Naive B cell (primary cell): ENCODE measurements around the gene MDM2. TPM values are rescaled to one million over a fixed set of nuclear protein-coding genes. Genes with fewer than 3 reads are reported as not detected.

Source experiments
- ATAC-seq, 2 donors: fragments of 150-1000 bp; cut with Tn5 transposase; 2 replicates each; pipeline ENCODE4 v1.10.0; 2021; ENCODE audit warnings: low read depth in 2 of 2, mild to moderate bottlenecking in 2 of 2, moderate library complexity in 2 of 2
- DNase-seq: peaks from one replicate; pipeline ENCODE4 v3.0.0; 2022
- H3K27ac Mint-ChIP-seq, 6 donors: one replicate each; pipeline ENCODE4 v1.8.0; 2020 to 2022; ENCODE audit warnings: mild to moderate bottlenecking in 6 of 6, mixed read lengths in 6 of 6, moderate library complexity in 5 of 6, inconsistent platforms in 2 of 6
- H3K27me3 Mint-ChIP-seq, 3 donors: one replicate each; pipeline ENCODE4 v1.8.0; 2021 to 2022; ENCODE audit warnings: mixed read lengths in 3 of 3, mild to moderate bottlenecking in 1 of 3
- H3K36me3 Mint-ChIP-seq, 2 donors: one replicate each; pipeline ENCODE4 v1.8.0; 2020 to 2022; ENCODE audit warnings: mixed read lengths in 2 of 2, inconsistent platforms in 1 of 2, mild to moderate bottlenecking in 1 of 2
- H3K4me1 Mint-ChIP-seq, 3 donors: one replicate each; pipeline ENCODE4 v1.8.0; 2020 to 2022; ENCODE audit warnings: mixed read lengths in 3 of 3, inconsistent platforms in 1 of 3, mild to moderate bottlenecking in 1 of 3, moderate library complexity in 1 of 3
- H3K4me3 Mint-ChIP-seq, 8 donors: one replicate each; pipeline ENCODE4 v1.8.0; 2020 to 2022; ENCODE audit warnings: mild to moderate bottlenecking in 8 of 8, mixed read lengths in 8 of 8, moderate library complexity in 8 of 8, inconsistent platforms in 2 of 8
- H3K9me3 Mint-ChIP-seq, 7 donors: one replicate each; pipeline ENCODE4 v1.8.0; 2020 to 2022; ENCODE audit warnings: mixed read lengths in 7 of 7, mild to moderate bottlenecking in 5 of 7, inconsistent platforms in 2 of 7, moderate library complexity in 1 of 7
- polyA plus RNA-seq, 6 donors: library from polyadenylated mRNA; unstranded; fragments of 300-500 nt; fragmentation: Illumina TruSeq; gene quantifications; one replicate each; pipeline ENCODE4 v1.2.3, GENCODE V29; 2021; ENCODE audit warnings: low read depth in 6 of 6

The MDM2 gene
- polyA plus RNA-seq, 6 donors from 2014 or later: 21.6 to 31.1 (median 25.6) TPM

DNA sequence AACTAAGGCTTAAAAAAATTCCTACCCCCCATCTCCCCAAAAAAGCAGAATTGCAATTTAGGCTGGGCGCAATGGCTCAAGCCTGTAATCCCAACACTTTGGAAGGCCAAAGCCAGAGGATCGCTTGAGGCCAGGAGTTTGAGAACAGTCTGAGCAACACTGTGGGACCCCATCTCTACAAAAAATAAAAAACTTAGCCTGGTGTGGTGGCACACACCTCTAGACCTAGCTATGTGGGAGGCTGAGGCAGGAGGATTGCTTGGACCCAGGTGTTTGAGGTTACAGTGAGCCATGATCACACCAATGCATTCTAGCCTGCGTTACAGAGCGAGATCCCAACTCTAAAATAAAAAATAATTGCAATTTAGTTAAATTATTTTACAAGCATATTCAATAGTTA lies 70.9 kb downstream of the MDM2 start:
- H3K9me3 Mint-ChIP-seq: peaks cover 0 to 4% (median 0%) of the 10 kb centered on the region in 7 donors
- no peaks in the 10 kb centered on the region for H3K27me3 Mint-ChIP-seq
- DNase-seq: no peak
- no peak overlapping the region for H3K4me3 Mint-ChIP-seq
- H3K27ac Mint-ChIP-seq: peak overlapping the region in 1 of 6 donors; percentile 22
- H3K36me3 Mint-ChIP-seq: no peaks in the 10 kb centered on the region
- H3K4me1 Mint-ChIP-seq: peaks cover 0 to 16% (median 5%) of the 10 kb centered on the region in 3 donors
- ATAC-seq: no peak

DNA sequence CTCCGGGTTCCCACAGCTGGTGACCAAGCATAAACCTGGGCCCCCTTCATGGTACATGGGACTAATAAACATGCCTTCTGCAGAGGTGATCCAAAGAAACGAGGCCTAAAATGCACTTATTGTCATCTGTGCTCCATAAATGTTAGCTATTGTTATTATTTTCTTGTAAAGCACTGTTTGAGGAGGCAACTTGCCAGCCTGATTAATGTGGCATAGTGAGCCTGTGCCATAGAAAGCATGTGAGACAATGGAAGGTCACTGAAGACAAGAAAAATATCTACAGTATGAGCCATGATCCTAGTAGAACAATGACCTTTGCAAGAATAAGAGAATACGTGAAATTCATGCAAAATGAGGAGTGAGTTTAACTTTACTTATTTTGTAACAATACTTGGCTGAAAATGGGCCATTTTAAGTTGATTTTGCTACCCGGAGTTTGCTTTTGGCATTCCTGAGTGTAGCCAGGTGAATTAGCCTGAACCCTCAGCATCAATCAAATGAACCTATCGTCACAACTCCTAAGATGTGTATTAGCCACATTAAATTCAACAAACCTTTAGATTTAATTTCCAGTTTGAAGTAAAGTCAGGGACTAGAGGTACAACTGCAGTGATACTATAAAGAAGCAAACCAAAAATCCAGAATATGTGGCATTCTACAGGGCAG lies 72.8 kb downstream of the MDM2 start:
- H3K9me3 Mint-ChIP-seq: peaks cover 0 to 4% (median 0%) of the 10 kb centered on the region in 7 donors
- no peak overlapping the region for H3K4me3 Mint-ChIP-seq
- peaks cover 0 to 13% (median 5%) of the 10 kb centered on the region in 3 donors for H3K4me1 Mint-ChIP-seq
- no peak overlapping the region for H3K27ac Mint-ChIP-seq
- H3K27me3 Mint-ChIP-seq: no peaks in the 10 kb centered on the region
- DNase-seq (no peak), ATAC-seq (no peak)
- no peaks in the 10 kb centered on the region for H3K36me3 Mint-ChIP-seq

DNA sequence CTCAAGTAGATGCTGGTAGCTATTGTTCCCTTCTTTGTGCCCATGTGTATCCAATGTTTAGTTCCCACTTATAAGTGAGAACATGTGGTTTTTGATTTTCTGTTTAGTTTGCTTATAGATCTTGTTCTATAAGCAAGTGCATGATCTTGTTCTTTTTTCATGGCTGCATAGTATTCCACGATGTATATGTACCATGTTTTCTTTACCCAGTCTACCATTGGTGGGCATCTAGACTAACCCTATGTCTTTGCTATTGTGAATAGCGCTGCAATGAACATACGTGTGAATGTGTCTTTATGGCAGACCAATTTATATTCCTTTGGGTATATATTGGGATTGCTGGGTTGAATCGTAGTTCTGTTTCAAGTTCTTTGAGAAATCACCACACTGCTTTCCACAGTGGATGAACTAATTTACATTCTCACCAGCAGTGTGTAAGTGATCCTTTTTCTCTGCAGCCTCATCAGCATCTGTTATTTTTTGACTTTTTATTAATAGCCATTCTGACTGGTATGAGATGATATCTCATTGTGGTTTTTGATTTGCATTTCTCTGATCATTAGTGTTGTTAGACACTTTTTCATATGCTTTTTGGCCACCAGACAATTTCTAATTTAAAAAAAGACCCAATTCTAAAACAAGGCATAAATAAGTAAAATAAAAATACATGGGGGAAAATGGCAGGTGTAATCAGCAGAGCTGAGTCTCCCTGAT lies 74.4 kb downstream of the MDM2 start:
- Mint-ChIP-seq H3K9me3 (peaks cover 0 to 4% (median 0%) of the 10 kb centered on the region in 7 donors), H3K4me1 (peaks cover 0 to 5% (median 0%) of the 10 kb centered on the region in 3 donors), H3K4me3 (no peak overlapping the region), H3K27me3 (no peaks in the 10 kb centered on the region), H3K36me3 (no peaks in the 10 kb centered on the region), H3K27ac (peak overlapping the region in 1 of 6 donors; percentile 16)
- ATAC-seq (no peak), DNase-seq (no peak)

DNA sequence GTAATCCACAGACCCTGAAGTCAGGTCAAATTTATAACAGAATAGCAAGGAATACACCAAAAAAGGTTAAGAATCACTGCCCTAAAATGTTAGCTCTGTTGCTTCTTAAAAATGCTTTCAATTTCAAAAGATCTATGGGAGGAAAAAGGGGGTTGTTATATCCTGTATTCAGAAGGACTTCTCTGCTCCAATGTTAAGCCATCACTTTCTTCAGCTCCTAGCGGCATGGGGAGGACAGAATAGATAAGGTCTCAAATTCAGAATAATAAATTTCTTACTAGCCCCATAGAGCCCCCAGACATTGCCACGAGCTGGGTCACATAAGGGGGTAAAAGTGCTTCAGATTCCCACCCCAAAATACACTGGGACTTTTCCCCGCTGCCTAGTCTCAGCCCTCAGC lies 75.2 kb downstream of the MDM2 start:
- Mint-ChIP-seq H3K4me1 (peaks cover 0 to 5% (median 0%) of the 10 kb centered on the region in 3 donors), H3K9me3 (peaks cover 0 to 4% (median 0%) of the 10 kb centered on the region in 7 donors), H3K27me3 (no peaks in the 10 kb centered on the region), H3K27ac (peak overlapping the region in 1 of 6 donors; percentile 40), H3K36me3 (no peaks in the 10 kb centered on the region), H3K4me3 (no peak overlapping the region)
- ATAC-seq (no peak), DNase-seq (no peak)

DNA sequence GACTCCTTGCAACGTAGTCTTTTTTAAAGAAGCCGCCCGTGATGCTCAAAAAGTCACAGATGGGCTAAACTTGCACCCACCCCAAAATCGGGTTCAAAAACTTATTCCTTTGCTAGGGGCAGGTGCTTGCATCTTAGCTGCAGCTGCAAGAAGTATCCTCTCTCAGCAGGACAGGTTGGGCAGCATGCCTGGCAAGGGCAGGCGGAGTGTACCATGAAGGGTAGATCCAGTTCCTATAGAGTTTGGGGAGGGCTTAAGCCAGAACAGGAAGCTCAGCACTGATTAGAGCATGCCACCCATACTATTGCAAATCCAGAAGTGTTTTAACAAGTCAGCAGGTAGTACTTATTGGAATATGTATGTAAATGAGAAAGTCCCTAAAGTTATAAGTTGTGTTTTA lies 76.3 kb downstream of the MDM2 start:
- DNase-seq (no peak), ATAC-seq (no peak)
- Mint-ChIP-seq H3K36me3 (no peaks in the 10 kb centered on the region), H3K27me3 (no peaks in the 10 kb centered on the region), H3K4me3 (no peak overlapping the region), H3K9me3 (peaks cover 0 to 3% (median 0%) of the 10 kb centered on the region in 7 donors), H3K4me1 (peaks cover 0 to 5% (median 4%) of the 10 kb centered on the region in 3 donors), H3K27ac (peak overlapping the region in 2 of 6 donors; percentile 78 to 86)

DNA sequence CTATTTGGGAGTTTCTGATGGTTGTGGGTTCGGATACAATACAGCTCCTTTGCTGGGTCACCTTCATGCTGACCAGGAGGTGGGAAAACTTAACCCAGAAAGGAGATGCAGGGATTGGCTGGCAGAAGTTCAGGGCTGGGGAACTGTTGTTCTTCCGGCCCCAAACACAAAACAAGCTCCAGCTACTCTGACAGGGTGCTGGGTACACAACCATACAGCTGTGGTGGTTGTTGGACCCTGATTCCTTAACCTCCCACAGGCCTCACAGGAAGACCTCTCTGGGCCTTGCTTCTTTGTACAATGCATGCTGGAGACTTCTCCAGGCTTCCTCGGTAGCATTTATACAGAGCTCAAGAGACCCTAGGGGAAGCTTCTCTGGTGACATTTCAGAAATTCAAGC lies 77.4 kb downstream of the MDM2 start:
- ATAC-seq (no peak), DNase-seq (no peak)
- Mint-ChIP-seq H3K4me1 (peaks cover 7 to 16% (median 10%) of the 10 kb centered on the region in 3 donors), H3K9me3 (peaks cover 0 to 3% (median 0%) of the 10 kb centered on the region in 7 donors), H3K36me3 (no peaks in the 10 kb centered on the region), H3K27ac (no peak overlapping the region), H3K4me3 (no peak overlapping the region), H3K27me3 (no peaks in the 10 kb centered on the region)

DNA sequence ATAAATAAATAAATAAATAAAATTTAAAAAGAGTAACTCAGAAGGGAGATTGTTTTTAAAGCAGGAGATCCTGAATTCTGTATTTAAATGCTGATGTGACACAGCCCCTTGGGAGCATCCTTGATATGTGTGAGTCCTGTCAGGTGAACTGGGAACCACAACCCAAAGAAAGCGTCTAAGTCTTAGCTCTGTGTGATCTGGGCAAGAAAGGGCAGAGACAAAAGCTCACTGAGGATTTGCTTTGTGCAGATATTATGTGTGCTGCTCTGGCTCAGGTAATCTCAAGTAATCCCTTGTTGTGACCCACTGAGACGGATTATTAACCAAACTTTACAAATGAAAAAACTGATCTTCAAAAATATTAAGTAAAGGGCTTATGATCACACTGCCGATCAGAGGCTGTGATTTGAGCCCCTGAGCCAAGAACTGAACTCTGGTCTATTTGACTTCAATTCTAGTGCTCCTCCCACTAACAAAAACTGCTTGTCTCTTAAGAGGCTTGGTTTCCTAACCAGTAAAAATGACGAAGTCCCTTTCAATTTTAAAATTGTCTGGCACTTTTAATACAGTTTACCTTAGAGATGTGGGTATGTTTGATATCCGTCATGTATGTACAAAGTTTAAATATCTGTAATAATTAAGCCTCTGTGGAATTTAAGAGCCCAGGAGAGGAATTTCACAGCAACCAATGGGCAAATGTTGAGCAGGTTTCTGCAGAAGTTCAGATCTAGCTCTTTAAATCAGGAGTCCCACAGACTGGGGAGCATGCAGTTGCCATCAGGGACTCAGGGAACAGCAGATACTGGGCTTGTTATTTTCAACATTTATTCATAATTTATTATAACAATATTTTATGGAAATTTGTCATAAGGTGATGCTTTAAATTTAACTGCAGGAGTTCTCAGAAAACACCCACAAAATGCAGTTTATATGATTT lies 78.9 kb downstream of the MDM2 start:
- no peak overlapping the region for H3K4me3 Mint-ChIP-seq
- ATAC-seq (no peak), DNase-seq (no peak)
- no peaks in the 10 kb centered on the region for H3K36me3 Mint-ChIP-seq
- no peaks in the 10 kb centered on the region for H3K27me3 Mint-ChIP-seq
- peaks cover 0 to 3% (median 0%) of the 10 kb centered on the region in 7 donors for H3K9me3 Mint-ChIP-seq
- no peak overlapping the region for H3K27ac Mint-ChIP-seq
- H3K4me1 Mint-ChIP-seq: peaks cover 14 to 23% (median 15%) of the 10 kb centered on the region in 3 donors

DNA sequence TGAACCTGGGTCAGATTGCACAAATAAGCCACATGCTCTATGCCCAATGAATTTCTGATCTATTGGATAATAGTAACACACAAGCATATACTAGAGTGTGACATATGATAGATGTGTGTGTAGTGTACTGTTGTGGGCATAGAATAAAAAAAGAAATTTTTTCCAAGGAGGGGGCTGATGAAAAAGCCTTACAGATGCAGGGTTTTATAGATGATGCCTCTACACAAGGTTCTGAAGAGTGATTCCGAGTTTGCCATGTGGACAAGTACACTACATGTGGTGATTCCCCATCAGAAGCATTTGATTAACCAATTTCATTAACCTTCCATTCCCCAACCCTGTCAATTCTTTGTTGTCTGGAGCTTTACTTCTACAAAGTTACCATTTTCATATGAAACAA lies 79.7 kb downstream of the MDM2 start:
- Mint-ChIP-seq H3K27me3 (no peaks in the 10 kb centered on the region), H3K36me3 (no peaks in the 10 kb centered on the region), H3K4me3 (no peak overlapping the region), H3K4me1 (peaks cover 19 to 25% (median 20%) of the 10 kb centered on the region in 3 donors), H3K9me3 (no peaks in the 10 kb centered on the region), H3K27ac (no peak overlapping the region)
- no peak for DNase-seq
- ATAC-seq: no peak

DNA sequence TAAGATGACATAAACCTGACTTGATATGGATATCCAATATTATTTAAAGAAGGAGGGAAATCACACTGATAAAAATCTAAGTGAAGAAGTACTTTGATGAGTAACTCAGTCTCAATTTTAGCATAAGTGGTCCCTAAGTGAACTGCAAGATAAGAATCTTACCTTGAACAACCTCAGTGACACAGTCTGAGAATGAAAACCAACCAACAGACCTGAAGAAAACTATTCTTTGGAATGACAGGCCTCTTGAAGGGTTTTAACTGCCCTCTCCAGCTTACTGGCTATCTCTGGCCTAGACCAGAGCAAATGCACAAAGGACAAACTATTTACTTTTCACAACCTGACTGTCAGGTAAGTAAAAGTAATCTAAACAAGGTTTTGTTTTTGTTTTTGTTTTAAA lies 80.3 kb downstream of the MDM2 start:
- H3K27me3 Mint-ChIP-seq: no peaks in the 10 kb centered on the region
- H3K36me3 Mint-ChIP-seq: no peaks in the 10 kb centered on the region
- ATAC-seq (no peak), DNase-seq (no peak)
- no peak overlapping the region for H3K4me3 Mint-ChIP-seq
- H3K27ac Mint-ChIP-seq: peak overlapping the region in 1 of 6 donors; percentile 55
- no peaks in the 10 kb centered on the region for H3K9me3 Mint-ChIP-seq
- H3K4me1 Mint-ChIP-seq: peaks cover 19 to 21% (median 20%) of the 10 kb centered on the region in 3 donors

DNA sequence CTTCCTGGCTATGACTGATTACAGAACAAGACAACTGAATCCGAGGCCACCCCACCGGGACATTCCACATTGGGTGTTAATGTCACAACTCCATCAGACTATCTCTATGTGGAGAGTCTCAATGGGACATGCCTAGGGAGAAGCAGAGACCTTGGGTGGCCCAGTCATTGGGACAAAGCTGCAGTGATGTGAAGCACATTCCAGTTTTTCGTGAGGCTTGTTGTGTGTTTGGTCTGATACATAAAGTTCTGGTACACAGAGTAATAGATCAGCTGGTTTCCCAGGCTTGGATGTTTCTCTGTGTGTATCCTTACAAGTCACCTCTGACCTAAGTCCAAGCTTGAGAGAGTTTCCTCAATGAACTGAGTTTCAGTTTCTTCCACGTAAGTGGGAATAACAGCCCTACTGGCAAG lies 82.7 kb downstream of the MDM2 start:
- H3K27ac Mint-ChIP-seq: peak overlapping the region in 2 of 6 donors; percentile 36 to 78

DNA sequence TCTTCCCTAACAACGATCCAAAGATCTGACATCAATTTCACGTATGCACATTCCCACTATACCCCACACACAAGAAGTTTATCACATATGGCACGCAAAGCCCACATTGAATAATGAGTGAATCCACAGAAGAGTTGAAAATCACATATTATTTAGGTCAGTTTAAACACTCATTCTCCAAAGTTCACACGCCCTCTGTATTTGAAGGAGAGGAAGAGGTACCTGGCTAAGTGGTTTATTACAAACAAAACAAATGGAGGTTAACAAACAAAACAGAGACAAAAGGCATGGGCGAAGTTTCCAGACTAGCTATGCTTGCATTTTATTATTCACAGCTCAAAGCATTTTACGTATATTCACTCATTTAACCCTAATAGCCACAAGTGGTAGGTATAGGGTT lies 83.2 kb downstream of the MDM2 start:
- Mint-ChIP-seq H3K9me3 (no peaks in the 10 kb centered on the region), H3K27me3 (no peaks in the 10 kb centered on the region), H3K4me3 (no peak overlapping the region), H3K36me3 (no peaks in the 10 kb centered on the region), H3K4me1 (peaks cover 31 to 35% (median 35%) of the 10 kb centered on the region in 3 donors), H3K27ac (peak overlapping the region in 1 of 6 donors; percentile 14)
- no peak for ATAC-seq
- no peak for DNase-seq

More for the DNA sequence above, 82.7 kb downstream of the MDM2 start:
- Mint-ChIP-seq H3K9me3 (no peaks in the 10 kb centered on the region), H3K4me1 (peaks cover 27 to 31% (median 30%) of the 10 kb centered on the region in 3 donors), H3K4me3 (peak overlapping the region in 1 of 8 donors; percentile 51), H3K27me3 (no peaks in the 10 kb centered on the region), H3K36me3 (no peaks in the 10 kb centered on the region)
- ATAC-seq (no peak), DNase-seq (no peak)

DNA sequence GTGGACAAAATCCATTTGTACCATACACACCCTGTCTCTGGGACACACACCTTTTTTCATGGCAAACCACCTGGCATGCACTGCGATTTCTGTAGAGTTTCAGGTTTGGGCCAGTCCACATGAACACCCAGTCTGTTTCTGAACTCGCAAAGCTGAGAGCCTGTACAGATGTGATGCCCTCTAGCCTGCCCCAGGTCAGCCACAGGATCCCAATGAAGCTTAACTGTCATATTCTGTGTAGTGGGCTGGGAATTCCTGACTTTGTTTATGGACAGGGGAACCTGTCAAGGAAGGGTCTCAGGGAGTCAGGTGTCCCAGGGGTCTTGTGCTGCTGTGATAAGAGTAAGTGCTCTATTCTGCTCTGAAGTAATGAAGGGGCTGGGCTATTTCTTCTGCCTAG lies 85.2 kb downstream of the MDM2 start:
- no peak for DNase-seq
- H3K4me1 Mint-ChIP-seq: peaks cover 42 to 55% (median 54%) of the 10 kb centered on the region in 3 donors
- no peak for ATAC-seq
- no peaks in the 10 kb centered on the region for H3K36me3 Mint-ChIP-seq
- H3K27ac Mint-ChIP-seq: peak overlapping the region in 2 of 6 donors; percentile 11 to 21
- H3K27me3 Mint-ChIP-seq: no peaks in the 10 kb centered on the region
- no peaks in the 10 kb centered on the region for H3K9me3 Mint-ChIP-seq
- no peak overlapping the region for H3K4me3 Mint-ChIP-seq

DNA sequence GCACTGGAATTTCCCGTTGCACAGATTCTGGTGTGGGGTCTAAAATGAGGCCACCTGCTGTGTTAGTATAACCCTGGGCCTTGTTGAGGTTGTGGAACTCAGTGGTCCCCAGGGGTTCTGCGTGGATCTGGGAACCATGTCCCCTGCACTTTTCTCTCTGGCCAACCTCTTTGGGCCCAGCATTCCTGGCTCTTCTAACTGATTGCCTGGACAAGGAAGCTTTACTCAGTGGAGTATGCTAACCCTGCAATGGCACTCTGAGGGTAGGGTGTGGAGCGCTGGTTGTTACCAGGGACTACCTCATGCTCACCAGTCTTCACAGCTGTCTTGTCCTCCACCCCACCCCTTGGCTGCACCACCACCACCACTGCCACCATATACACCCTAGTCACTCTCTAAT lies 85.8 kb downstream of the MDM2 start:
- no peaks in the 10 kb centered on the region for H3K27me3 Mint-ChIP-seq
- H3K9me3 Mint-ChIP-seq: no peaks in the 10 kb centered on the region
- H3K4me1 Mint-ChIP-seq: peaks cover 39 to 59% (median 54%) of the 10 kb centered on the region in 3 donors
- H3K27ac Mint-ChIP-seq: peak overlapping the region in 2 of 6 donors; percentile 39 to 47
- H3K4me3 Mint-ChIP-seq: no peak overlapping the region
- DNase-seq (no peak), ATAC-seq (no peak)
- H3K36me3 Mint-ChIP-seq: no peaks in the 10 kb centered on the region
